GM23338 (cell line): ENCODE results near the gene CCNL1. TPM values are rescaled to one million over a fixed set of nuclear protein-coding genes. Genes with fewer than 3 reads are reported as not detected.

Source experiments
- ATAC-seq: fragments of 200-7000 bp; cut with Tn5 transposase; 3 replicates; pipeline ENCODE4 v1.9.1; 2020
- DNase-seq: peaks from one replicate; pipeline ENCODE4 v3.0.0-alpha.2; 2015; ENCODE audit warnings: low spot score
- H2AFZ ChIP-seq: fragments of 200-600 bp; sonication (generic); 2 replicates; pipeline ENCODE4 v1.8.0; 2016; ENCODE audit warnings: antibody characterized with exemption, mild to moderate bottlenecking, moderate library complexity
- H3F3A ChIP-seq: fragments of 200-600 bp; sonication (generic); replicated peaks from 2 replicates; pipeline ENCODE4 v1.8.0; 2017; ENCODE audit warnings: antibody characterized with exemption, mixed run types, low read depth
- H3K27ac ChIP-seq: fragments of 200-600 bp; sonication (generic); 2 replicates; pipeline ENCODE4 v1.6.1; 2016; ENCODE audit warnings: low read depth
- H3K27me3 ChIP-seq: fragments of 200-600 bp; sonication (generic); 2 replicates; pipeline ENCODE4 v1.8.0; 2016; ENCODE audit warnings: mild to moderate bottlenecking, mixed run types, moderate library complexity; ENCODE audit not compliant: insufficient read depth
- H3K36me3 ChIP-seq: fragments of 200-600 bp; sonication (generic); 2 replicates; pipeline ENCODE4 v1.8.0; 2016; ENCODE audit warnings: mild to moderate bottlenecking; ENCODE audit not compliant: insufficient read depth
- H3K4me1 ChIP-seq: fragments of 200-600 bp; sonication (generic); 2 replicates; pipeline ENCODE4 v1.8.0; 2016; ENCODE audit warnings: mild to moderate bottlenecking, moderate library complexity; ENCODE audit not compliant: insufficient read depth
- H3K4me2 ChIP-seq: fragments of 200-600 bp; sonication (generic); 2 replicates; pipeline ENCODE4 v1.7.1; 2017; ENCODE audit warnings: mixed run types
- H3K4me3 ChIP-seq: fragments of 200-600 bp; sonication (generic); 2 replicates; pipeline ENCODE4 v1.6.1; 2016; ENCODE audit warnings: mixed run types
- H3K79me2 ChIP-seq: fragments of 200-600 bp; sonication (generic); replicated peaks from 2 replicates; pipeline ENCODE4 v1.8.0; 2017; ENCODE audit warnings: mild to moderate bottlenecking; ENCODE audit not compliant: insufficient read depth
- H3K9me2 ChIP-seq: fragments of 200-600 bp; sonication (generic); 2 replicates; pipeline ENCODE4 v1.8.0; 2017; ENCODE audit not compliant: insufficient read depth
- H4K20me1 ChIP-seq: fragments of 200-600 bp; sonication (generic); replicated peaks from 2 replicates; pipeline ENCODE4 v1.8.0; 2017; ENCODE audit warnings: mild to moderate bottlenecking; ENCODE audit not compliant: insufficient read depth
- H3K27ac Mint-ChIP-seq: 2 replicates; pipeline ENCODE4 v1.8.0; 2020; ENCODE audit warnings: inconsistent platforms, mild to moderate bottlenecking, moderate library complexity, mixed read lengths
- H3K27me3 Mint-ChIP-seq: 3 replicates; pipeline ENCODE4 v1.8.0; 2022; ENCODE audit warnings: low read depth, mild to moderate bottlenecking, moderate library complexity, mixed read lengths, inconsistent platforms; ENCODE audit not compliant: insufficient read depth, poor library complexity
- H3K36me3 Mint-ChIP-seq: 3 replicates; pipeline ENCODE4 v1.8.0; 2021; ENCODE audit warnings: low read depth, mild to moderate bottlenecking, inconsistent platforms, moderate library complexity, mixed read lengths
- H3K4me1 Mint-ChIP-seq: 3 replicates; pipeline ENCODE4 v1.8.0; 2020; ENCODE audit warnings: mild to moderate bottlenecking, inconsistent platforms, mixed read lengths
- H3K4me3 Mint-ChIP-seq: 3 replicates; pipeline ENCODE4 v1.8.0; 2021; ENCODE audit warnings: moderate library complexity, mild to moderate bottlenecking, inconsistent platforms, mixed read lengths
- H3K9me3 Mint-ChIP-seq: 3 replicates; pipeline ENCODE4 v1.8.0; 2020; ENCODE audit warnings: moderate library complexity, mild to moderate bottlenecking, inconsistent platforms, mixed read lengths
- CREB1 ChIP-seq: fragments of 250-450 bp; sonication (Bioruptor Pico); IDR thresholded peaks from 2 replicates; pipeline ENCODE4 v1.5.0; 2020; ENCODE audit warnings: low read depth, mild to moderate bottlenecking, moderate library complexity
- CTCF ChIP-seq, 2 experiments: fragments of 200-600 bp in 1 of 2; sonication (generic) in 1 of 2; conservative IDR thresholded peaks; 2 replicates each; pipeline versions ENCODE4 v1.5.1 to v1.6.1; 2016 to 2017; ENCODE audit warnings: antibody characterized with exemption in 2 of 2, low read depth in 2 of 2, mild to moderate bottlenecking in 2 of 2, moderate library complexity in 1 of 2
- ETS1 ChIP-seq: IDR thresholded peaks from 2 replicates; pipeline ENCODE4 v1.6.1; 2016; ENCODE audit warnings: antibody characterized with exemption
- EZH2 ChIP-seq: fragments of 200-600 bp; sonication (generic); IDR thresholded peaks from one replicate; pipeline ENCODE4 v1.8.0; 2017; ENCODE audit warnings: antibody characterized with exemption, mild to moderate bottlenecking, low read depth; ENCODE audit not compliant: unreplicated experiment
- POLR2AphosphoS5 ChIP-seq: IDR thresholded peaks from 2 replicates; pipeline ENCODE4 v1.6.1; 2016; ENCODE audit warnings: antibody characterized with exemption, low read depth
- REST ChIP-seq: IDR thresholded peaks from one replicate; pipeline ENCODE4 v1.6.1; 2018; ENCODE audit warnings: antibody characterized with exemption; ENCODE audit not compliant: unreplicated experiment
- ZNF114 ChIP-seq: fragments of 250-450 bp; sonication (Bioruptor Pico); IDR thresholded peaks from 2 replicates; pipeline ENCODE4 v1.5.0; 2020; ENCODE audit warnings: mild to moderate bottlenecking, moderate library complexity
- ZNF331 ChIP-seq: fragments of 250-450 bp; sonication (Bioruptor Pico); IDR thresholded peaks from 2 replicates; pipeline ENCODE4 v1.5.0; 2020; ENCODE audit warnings: low read depth, mild to moderate bottlenecking, moderate library complexity
- long read RNA-seq: library from polyadenylated mRNA; unstranded; transcript quantifications from one replicate; pipeline ENCODE4 v2.0.0, GENCODE V29; 2020; ENCODE audit not compliant: unreplicated experiment
- polyA plus RNA-seq: library from polyadenylated mRNA; unstranded; fragments of >200 nt; fragmentation: Nextera tagmentation; extraction: Ambion mirVana; gene quantifications from 2 replicates; pipeline ENCODE4 v1.2.1, GENCODE V29; 2016
- total RNA-seq: library from RNA; depleted of rRNA; stranded (reverse); fragments of >200 nt; shearing (Covaris generic); gene quantifications from 2 replicates; pipeline ENCODE4 v1.2.3, GENCODE V29; 2014; rRNA removed
- TF ChIP-seq, protein P1 (sequence below): fragments of 250-450 bp; sonication (Bioruptor Pico); IDR thresholded peaks from 2 replicates; pipeline ENCODE4 v1.5.0; 2020; ENCODE audit warnings: mild to moderate bottlenecking, moderate library complexity

CCNL1 gene
- total RNA-seq (86.9 and 134 TPM in 2 replicates), polyA plus RNA-seq (96.2 and 108 TPM in 2 replicates)
- long read RNA-seq, partial matches to known transcripts: 6 of 13 reads
- long read RNA-seq, other reads (novel, unspliced or antisense): 2 of 13 reads

DNA sequence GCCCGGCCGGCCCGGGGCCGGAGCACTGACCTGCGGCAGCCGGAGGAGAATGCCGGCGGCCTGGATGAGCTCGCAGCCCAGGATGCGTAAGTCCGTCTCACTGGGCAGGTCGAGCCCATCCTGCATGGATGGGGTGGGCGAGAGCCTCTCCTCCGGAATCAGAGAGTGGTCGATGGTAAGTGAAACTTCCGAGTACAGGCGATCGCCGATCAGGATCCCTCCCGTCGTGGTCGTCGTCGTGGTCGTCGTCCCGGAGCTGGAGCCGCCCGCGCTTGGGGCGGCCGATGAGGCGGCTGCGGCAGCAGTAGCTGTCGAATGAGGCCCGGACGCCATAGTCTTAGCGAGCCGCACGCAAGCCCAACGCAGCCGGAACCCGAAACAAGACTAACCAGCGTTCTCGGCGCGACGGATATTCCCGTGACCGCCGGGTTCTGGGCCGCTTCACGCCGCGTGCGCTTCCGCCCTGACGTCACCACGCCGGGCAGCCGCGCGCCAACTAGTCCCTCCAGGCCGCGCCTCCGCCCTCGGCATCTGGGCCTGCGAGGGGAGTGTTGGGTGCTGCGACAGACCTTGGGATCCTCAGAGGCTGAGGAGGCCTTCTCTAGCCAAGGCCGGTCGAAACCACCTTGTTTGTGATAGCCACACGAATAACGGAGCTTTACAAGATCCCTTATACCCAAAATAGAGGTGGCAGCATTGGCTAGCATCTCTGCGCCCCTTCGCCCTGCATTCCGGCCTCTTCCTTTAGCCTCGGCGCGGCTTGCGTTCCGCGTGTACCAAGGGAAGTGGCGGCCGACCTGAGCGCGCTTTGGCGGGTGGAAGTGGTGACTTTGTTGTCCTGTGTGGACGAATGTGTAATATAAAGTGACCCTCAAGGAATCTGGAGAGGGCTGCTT lies at the start of gene CCNL1:
CCNL1 (minus strand) TSS at position 386 of the 896 bp plus-strand sequence; CDS start at position 333, 53 bp downstream.
- ATAC-seq (peak; percentile 92), DNase-seq (peak; percentile 97)
- H3K9me3 Mint-ChIP-seq: no peaks in the 10 kb centered on the region
- Histone ChIP-seq H3K4me1 (peaks cover 34% of the 10 kb centered on the region), H3K4me2 (peak within 1 kb of the TSS; percentile 92), H3K9me2 (no peaks in the 10 kb centered on the region), H4K20me1 (peaks cover 39% of the 10 kb centered on the region), H3K79me2 (peaks cover 55% of the 10 kb centered on the region), H3K4me3 (peak within 1 kb of the TSS; percentile 71), H3K27ac (peak within 1 kb of the TSS; percentile 98), H3F3A (no peaks in the 10 kb centered on the region), H3K36me3 (peaks cover 38% of the 10 kb centered on the region), H3K27me3 (no peaks in the 10 kb centered on the region), H2AFZ (peak within 1 kb of the TSS; percentile 98)
- peaks cover 13% of the 10 kb centered on the region for H3K27me3 Mint-ChIP-seq
- H3K36me3 Mint-ChIP-seq: peaks cover 47% of the 10 kb centered on the region
- peaks cover 38% of the 10 kb centered on the region for H3K4me1 Mint-ChIP-seq
- TF ChIP-seq CTCF (conservative IDR thresholded peaks at IDR 0.05; ENCODE audit: low read depth in 2 of 2) (no peak), CREB1 (CRISPR knock-in tag) (peak; percentile 99), EZH2 (no peak), POLR2AphosphoS5 (peak; percentile 99), REST (peak; percentile 32), ZNF114 (CRISPR knock-in tag) (0 out of 2 replicates have a peak, but pooled peaks have one; percentile 24), ETS1 (peak; percentile 90), ZNF331 (no peak)
- TF ChIP-seq, protein P1, sequence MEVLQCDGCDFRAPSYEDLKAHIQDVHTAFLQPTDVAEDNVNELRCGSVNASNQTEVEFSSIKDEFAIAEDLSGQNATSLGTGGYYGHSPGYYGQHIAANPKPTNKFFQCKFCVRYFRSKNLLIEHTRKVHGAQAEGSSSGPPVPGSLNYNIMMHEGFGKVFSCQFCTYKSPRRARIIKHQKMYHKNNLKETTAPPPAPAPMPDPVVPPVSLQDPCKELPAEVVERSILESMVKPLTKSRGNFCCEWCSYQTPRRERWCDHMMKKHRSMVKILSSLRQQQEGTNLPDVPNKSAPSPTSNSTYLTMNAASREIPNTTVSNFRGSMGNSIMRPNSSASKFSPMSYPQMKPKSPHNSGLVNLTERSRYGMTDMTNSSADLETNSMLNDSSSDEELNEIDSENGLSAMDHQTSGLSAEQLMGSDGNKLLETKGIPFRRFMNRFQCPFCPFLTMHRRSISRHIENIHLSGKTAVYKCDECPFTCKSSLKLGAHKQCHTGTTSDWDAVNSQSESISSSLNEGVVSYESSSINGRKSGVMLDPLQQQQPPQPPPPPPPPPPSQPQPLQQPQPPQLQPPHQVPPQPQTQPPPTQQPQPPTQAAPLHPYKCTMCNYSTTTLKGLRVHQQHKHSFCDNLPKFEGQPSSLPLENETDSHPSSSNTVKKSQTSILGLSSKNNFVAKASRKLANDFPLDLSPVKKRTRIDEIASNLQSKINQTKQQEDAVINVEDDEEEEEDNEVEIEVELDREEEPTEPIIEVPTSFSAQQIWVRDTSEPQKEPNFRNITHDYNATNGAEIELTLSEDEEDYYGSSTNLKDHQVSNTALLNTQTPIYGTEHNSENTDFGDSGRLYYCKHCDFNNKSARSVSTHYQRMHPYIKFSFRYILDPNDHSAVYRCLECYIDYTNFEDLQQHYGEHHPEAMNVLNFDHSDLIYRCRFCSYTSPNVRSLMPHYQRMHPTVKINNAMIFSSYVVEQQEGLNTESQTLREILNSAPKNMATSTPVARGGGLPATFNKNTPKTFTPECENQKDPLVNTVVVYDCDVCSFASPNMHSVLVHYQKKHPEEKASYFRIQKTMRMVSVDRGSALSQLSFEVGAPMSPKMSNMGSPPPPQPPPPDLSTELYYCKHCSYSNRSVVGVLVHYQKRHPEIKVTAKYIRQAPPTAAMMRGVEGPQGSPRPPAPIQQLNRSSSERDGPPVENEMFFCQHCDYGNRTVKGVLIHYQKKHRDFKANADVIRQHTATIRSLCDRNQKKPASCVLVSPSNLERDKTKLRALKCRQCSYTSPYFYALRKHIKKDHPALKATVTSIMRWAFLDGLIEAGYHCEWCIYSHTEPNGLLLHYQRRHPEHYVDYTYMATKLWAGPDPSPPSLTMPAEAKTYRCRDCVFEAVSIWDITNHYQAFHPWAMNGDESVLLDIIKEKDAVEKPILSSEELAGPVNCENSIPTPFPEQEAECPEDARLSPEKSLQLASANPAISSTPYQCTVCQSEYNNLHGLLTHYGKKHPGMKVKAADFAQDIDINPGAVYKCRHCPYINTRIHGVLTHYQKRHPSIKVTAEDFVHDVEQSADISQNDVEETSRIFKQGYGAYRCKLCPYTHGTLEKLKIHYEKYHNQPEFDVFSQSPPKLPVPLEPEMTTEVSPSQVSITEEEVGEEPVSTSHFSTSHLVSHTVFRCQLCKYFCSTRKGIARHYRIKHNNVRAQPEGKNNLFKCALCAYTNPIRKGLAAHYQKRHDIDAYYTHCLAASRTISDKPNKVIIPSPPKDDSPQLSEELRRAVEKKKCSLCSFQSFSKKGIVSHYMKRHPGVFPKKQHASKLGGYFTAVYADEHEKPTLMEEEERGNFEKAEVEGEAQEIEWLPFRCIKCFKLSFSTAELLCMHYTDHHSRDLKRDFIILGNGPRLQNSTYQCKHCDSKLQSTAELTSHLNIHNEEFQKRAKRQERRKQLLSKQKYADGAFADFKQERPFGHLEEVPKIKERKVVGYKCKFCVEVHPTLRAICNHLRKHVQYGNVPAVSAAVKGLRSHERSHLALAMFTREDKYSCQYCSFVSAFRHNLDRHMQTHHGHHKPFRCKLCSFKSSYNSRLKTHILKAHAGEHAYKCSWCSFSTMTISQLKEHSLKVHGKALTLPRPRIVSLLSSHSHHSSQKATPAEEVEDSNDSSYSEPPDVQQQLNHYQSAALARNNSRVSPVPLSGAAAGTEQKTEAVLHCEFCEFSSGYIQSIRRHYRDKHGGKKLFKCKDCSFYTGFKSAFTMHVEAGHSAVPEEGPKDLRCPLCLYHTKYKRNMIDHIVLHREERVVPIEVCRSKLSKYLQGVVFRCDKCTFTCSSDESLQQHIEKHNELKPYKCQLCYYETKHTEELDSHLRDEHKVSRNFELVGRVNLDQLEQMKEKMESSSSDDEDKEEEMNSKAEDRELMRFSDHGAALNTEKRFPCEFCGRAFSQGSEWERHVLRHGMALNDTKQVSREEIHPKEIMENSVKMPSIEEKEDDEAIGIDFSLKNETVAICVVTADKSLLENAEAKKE (CRISPR knock-in tag): peak; percentile 61; the same call in 1 of the 2 replicates
- peak within 1 kb of the TSS; percentile 99 for H3K4me3 Mint-ChIP-seq
- H3K27ac Mint-ChIP-seq: peak within 1 kb of the TSS; percentile 98
